EL (cell line): ENCODE data around the gene CENPO.

Source experiments
- DNase-seq: peaks from one replicate; pipeline ENCODE4 v3.0.0-alpha.2; 2016

CENPO gene

GRCh38 chr2:24839729-24840128, 46.5 kb downstream of the CENPO start:
- DNase-seq, result no peak

- DNase-seq, result no peak
Measured at GRCh38 chr2:24840164-24840869, 47.1 kb downstream of the CENPO start.

DNA sequence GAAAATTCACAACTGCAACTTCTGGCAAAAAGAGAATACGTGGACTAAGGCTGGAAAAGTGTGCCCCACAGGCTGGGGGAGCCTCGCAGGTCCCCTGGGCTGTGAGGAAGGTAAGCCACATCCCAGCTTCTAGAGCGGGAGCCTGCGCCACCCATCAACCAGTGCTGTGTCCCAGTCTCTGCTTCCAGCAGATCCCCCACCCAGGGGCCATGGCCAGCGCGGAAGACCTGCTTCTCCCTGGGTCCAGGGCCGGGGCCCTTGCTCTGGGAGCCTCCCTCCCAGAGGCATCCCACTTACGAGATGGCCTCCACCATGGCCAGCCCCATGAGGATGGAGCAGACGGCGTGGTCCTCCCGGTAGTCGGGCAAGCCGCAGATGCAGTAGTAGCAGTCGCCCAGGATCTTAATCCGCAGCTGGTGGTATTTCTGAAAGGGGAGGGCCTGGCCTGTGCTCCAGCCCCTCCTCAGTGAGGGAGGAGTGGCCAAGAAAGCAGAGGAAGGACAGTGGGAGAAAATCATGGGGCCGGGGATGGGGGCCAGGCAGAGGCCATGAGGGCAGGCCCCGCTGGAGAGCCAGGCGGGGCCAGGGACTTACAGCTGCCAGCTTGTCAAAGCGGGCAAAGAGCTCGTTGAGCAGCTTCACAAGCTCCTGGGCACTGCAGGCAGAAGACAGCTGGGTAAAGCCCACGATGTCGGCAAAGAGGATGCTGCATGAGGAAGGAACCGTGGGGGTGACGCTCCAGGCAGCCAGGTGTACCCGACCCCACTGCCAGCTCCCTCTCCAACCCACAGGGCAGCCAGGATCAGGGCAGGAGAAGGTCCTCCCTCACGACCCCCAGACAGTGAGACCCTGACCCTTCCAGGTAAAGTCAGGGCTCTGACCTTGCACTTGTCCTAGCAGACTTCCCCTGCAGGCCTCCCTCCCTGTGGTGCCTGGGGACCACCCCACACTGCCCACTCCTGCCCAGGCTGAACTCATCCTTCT, 48.0 kb downstream of the CENPO start:
- DNase-seq, result no peak

DNA sequence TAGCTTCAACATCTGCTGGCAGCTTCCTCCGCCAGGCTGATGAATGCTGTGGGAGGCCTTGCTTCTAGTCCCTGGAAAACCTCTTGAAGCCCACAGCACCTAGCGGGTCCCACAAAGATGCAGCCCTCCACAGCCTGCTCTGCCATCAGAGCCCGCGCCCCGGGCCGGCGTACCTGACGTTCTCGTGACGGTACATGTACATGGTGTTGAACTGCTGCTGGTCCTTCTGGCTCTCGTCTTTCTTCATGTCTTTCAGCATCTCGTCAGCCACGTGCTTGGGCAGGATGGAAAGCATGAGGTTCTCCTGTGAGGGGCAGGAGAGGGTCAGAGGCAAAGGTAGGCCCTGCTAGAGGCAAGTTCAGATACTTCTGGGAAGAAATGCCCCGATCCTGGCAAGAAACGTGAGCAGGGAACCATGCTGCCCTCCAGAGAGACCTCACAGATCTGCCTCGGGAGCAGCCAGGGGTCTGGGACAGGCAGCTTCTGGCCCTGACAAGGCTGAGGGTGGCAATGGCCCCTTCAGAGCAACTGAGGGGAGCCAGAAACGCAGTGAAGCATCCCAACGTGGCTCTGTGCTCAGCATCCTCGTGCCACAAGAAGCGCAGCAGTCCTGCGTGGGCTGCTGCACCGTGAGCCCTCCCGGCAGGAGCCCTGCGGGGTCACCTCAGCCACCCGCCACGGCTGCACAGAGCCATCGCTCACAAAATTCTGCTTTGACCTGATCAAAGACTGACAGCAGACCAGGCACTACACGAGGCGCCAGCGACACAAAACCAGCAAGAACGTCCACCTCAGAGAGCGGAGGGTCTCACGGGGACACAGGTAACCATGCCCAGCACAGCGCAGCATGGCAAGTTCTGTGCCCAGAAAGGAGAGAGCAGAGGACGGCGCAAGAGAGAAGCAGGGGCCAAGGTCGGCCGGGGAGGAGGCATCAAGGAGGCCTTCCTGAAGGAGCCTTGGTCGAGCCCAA, 49.1 kb downstream of the CENPO start:
- DNase-seq, result no peak

GRCh38 chr2:24843330-24843860, 50.2 kb downstream of the CENPO start:
- DNase-seq, result no peak

GRCh38 chr2:24844023-24844685, 50.9 kb downstream of the CENPO start:
- DNase-seq, result no peak

GRCh38 chr2:24845691-24846090, 52.5 kb downstream of the CENPO start:
- DNase-seq, result no peak

DNA sequence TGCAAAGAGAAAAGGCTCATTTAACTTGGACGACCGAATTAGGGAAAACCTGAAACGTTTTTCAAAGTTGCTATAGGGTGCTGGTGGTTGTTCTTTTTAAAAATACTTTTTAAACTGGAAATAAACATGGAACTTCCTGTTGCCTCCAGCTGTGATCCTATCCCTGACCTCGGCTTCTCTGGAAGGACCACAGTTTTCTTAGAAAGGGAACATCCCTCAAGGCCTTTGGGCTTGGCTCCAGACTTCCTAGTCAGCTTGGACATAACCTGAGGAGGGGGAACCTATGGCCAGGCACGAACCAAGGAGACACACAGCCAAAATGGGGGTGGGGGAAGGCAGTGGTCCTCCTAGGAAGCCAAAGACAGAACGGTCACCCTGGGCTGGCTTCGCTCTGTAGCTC, 57.7 kb downstream of the CENPO start:
- no peak for DNase-seq

- no peak for DNase-seq
Measured at GRCh38 chr2:24852026-24852425, 58.8 kb downstream of the CENPO start.

DNA sequence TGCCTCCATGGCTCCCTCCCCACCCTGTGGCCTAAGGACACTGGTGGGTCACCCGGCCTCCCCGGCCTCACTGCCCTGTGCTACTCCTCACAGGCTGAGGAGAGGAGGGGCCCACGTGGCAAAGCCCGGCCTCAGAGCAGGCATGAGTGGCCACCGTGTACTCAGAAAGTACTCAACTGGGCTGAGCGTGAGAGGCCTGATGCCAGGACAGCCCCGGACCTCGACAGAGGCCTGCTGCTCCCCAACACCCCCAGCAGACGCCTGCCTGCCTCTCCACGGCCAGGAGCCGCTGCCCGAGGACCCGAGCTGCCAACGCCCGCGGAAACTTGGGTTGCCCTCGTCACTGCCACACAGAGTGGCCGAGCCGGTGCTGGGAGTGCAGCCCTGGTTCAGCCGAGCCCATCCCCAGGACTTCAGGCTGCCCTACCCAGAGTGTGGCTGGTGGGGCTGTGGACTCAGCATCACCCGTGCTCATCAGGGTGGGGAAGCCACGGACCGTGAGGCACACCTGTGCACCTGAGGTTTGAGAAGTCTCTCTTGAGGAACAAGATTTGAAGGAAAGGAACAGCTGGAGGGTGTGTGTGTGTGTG, 59.3 kb downstream of the CENPO start:
- DNase-seq, result no peak

- no peak for DNase-seq
Measured at GRCh38 chr2:24853046-24853445, 59.8 kb downstream of the CENPO start.

- no peak for DNase-seq
Measured at GRCh38 chr2:24853996-24854395, 60.8 kb downstream of the CENPO start.

- DNase-seq, result no peak
Measured at GRCh38 chr2:24855022-24855622, 61.9 kb downstream of the CENPO start.

DNA sequence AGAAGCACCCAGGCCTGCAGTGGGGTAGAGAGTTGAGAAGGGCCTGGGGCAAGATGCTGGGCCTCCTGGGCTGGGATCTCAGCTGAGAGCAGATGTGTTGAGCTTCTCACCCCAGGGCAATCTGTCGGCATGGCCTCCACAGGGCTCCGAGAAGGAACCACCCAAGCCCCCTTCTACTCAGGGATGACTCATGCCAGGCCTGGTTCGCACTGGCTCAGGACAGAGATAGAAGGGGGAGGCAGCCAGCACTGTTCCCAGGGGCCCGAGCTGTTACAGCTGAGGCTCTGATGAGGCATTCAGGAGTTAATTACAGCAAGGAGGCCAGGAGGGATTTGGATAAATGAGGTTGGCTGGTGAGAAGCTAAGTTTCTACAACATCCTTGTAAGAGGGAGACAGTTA, 62.5 kb downstream of the CENPO start:
- peak; percentile 87 for DNase-seq

- no peak for DNase-seq
Measured at GRCh38 chr2:24856791-24857211, 63.6 kb downstream of the CENPO start.

GRCh38 chr2:24857746-24858145, 64.5 kb downstream of the CENPO start:
- no peak for DNase-seq

DNA sequence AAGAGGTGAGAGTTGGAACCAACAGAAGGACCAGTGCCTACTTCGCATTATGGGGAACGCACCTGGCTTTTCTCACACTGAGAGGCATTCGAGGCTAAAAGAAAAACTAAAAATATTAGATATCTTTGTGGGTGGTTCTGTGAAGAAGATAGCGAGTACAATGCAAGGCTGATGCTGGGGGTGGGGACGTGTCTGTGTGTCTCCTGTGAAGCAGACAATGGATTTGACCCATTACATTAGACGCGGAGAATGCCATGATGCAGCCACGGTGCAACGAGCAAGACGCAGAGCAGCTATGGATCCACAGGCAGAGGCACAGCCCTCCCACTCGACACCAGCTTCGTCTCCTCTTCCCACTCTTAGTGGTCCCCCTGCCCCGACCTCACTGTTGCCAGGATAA, 65.8 kb downstream of the CENPO start:
- no peak for DNase-seq

GRCh38 chr2:24859968-24860600, 66.9 kb downstream of the CENPO start:
- no peak for DNase-seq

- DNase-seq, result no peak
Measured at GRCh38 chr2:24860631-24861030, 67.4 kb downstream of the CENPO start.

- no peak for DNase-seq
Measured at GRCh38 chr2:24861500-24861899, 68.3 kb downstream of the CENPO start.

GRCh38 chr2:24863641-24864040, 70.4 kb downstream of the CENPO start:
- DNase-seq, result no peak
